Measurements from ENCODE around the gene TMEM106C. TPM values are rescaled to one million over a fixed set of nuclear protein-coding genes. Genes with fewer than 3 reads are reported as not detected.

Gene TMEM106C
- total RNA-seq, 1 donor = 90.7 TPM

DNA sequence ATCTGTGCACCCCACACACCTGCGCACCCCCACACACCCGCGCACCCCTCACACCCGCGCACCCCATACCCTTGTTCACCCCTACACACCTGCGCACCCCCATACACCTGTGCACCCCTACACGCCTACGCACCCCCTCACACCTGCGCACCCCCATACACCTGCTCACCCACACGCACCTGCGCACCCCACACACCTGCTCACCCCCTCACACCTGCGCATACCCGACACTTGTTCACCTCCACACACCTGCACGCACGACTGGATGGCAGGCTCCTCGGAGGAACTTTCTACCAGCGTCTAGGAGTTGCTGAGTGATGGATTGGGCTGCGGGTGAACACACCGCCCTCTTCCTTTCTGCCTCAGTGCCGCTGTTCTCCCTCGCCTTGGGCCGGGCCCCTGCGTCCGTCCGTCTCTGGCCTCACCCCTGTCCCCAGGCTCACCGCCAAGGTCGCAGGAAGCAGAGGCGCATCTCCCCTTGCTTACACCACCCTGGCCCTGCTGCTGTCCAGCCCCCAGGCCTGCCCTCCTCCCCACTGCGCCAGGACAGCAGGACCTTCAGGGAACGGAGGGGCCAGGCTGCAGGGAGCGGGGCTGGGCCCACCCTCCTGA is 20.7 kb upstream of the TMEM106C start:
- TF ChIP-seq, protein P1, sequence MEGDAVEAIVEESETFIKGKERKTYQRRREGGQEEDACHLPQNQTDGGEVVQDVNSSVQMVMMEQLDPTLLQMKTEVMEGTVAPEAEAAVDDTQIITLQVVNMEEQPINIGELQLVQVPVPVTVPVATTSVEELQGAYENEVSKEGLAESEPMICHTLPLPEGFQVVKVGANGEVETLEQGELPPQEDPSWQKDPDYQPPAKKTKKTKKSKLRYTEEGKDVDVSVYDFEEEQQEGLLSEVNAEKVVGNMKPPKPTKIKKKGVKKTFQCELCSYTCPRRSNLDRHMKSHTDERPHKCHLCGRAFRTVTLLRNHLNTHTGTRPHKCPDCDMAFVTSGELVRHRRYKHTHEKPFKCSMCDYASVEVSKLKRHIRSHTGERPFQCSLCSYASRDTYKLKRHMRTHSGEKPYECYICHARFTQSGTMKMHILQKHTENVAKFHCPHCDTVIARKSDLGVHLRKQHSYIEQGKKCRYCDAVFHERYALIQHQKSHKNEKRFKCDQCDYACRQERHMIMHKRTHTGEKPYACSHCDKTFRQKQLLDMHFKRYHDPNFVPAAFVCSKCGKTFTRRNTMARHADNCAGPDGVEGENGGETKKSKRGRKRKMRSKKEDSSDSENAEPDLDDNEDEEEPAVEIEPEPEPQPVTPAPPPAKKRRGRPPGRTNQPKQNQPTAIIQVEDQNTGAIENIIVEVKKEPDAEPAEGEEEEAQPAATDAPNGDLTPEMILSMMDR (IDR thresholded peaks at IDR 0.05; ENCODE audit: insufficient read depth, low read length) = no peak
- no peak overlapping the region for H3K4me3 ChIP-seq (ENCODE audit: low read depth, low read length)
- no peak for DNase-seq (ENCODE audit: low read depth)

DNA sequence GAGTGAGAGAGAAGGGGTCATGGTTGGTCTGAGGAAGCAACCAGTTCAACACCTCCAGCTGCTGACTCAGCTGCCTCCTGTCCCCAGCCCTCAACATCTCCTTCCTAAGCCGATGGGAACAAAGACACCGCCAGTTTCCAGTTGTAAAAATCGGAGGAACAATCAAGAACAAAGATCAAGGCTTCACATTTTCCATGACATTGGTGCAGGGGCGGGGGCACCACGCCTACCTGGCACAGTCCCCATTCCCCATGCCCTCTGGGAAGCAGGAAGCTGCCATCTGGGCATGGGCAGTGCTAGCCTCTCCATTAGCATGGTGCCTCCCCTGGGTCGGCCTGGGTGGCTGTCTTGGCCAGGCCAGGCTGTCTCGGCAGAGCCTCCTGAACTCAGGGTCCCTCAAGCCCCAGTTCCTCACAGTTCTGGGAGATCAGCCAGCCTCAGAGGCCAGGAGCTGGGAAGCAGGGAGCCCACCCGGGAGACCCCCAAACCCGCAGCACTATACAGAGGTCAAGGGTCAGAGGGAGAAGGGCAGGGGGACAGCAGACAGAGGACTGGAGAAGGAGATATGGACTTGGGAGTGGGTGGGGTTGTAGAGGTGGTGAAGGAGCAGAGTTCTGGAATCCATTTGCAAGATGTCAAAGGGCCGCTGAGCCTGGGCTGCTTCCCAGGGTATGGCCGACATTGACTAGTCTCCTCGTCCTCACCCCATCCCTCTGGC is 19.6 kb upstream of the TMEM106C start:
- TF ChIP-seq, protein P1 (IDR thresholded peaks at IDR 0.05; ENCODE audit: insufficient read depth, low read length) = no peak
- H3K4me3 ChIP-seq (ENCODE audit: low read depth, low read length) = no peak overlapping the region
- DNase-seq (ENCODE audit: low read depth) = no peak

DNA sequence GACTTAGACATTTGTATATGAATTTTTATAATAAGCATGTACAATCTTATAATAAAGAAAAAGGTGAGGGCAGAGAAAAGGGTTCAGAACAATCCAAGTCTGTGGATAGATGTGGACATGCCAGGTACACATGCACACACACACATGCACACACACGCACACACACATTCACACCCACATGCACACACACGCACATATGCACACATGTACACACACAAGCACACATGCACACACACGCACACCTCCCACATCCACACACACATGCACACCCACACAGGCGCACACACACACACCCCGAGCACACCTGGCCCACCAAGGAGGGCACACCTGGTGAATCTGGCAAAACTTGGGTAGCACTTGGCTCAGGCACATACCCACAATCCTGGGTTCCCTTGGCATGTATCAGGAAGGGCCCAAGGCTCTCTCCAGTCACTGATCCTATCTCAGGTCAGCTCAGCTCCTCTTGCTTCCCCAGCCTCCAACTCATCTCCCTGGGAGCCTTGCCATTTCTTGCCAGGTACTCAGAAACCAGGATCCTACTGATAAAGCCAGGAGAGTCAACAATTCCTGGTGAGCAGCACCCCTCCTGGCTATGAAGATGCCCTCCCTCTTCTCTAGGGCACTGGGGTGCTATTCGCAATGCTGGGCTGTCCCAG is 18.6 kb upstream of the TMEM106C start:
- no peak for DNase-seq (ENCODE audit: low read depth)
- H3K4me3 ChIP-seq (ENCODE audit: low read depth, low read length) = no peak overlapping the region
- TF ChIP-seq, protein P1 (IDR thresholded peaks at IDR 0.05; ENCODE audit: insufficient read depth, low read length) = no peak

DNA sequence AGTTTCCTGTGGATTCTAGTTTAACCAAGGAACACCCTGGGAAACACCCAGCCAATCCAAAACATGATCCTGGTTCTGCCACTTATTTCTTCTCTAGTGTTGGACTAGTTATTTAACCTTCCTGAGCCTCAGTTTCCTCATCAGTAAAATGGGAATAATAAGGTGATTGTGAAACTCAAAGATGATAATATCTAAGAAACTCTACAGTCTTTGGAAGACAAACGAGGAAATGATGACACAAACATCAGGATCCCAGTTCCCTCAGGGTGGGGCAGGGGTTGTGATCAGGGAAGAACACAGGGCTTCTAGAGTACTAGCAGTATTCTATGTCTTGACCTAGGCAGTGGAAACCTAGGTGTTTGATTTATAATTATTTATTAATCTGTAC is 18.1 kb upstream of the TMEM106C start:
- no peak overlapping the region for H3K4me3 ChIP-seq (ENCODE audit: low read depth, low read length)
- TF ChIP-seq, protein P1 (IDR thresholded peaks at IDR 0.05; ENCODE audit: insufficient read depth, low read length) = no peak
- no peak for DNase-seq (ENCODE audit: low read depth)

DNA sequence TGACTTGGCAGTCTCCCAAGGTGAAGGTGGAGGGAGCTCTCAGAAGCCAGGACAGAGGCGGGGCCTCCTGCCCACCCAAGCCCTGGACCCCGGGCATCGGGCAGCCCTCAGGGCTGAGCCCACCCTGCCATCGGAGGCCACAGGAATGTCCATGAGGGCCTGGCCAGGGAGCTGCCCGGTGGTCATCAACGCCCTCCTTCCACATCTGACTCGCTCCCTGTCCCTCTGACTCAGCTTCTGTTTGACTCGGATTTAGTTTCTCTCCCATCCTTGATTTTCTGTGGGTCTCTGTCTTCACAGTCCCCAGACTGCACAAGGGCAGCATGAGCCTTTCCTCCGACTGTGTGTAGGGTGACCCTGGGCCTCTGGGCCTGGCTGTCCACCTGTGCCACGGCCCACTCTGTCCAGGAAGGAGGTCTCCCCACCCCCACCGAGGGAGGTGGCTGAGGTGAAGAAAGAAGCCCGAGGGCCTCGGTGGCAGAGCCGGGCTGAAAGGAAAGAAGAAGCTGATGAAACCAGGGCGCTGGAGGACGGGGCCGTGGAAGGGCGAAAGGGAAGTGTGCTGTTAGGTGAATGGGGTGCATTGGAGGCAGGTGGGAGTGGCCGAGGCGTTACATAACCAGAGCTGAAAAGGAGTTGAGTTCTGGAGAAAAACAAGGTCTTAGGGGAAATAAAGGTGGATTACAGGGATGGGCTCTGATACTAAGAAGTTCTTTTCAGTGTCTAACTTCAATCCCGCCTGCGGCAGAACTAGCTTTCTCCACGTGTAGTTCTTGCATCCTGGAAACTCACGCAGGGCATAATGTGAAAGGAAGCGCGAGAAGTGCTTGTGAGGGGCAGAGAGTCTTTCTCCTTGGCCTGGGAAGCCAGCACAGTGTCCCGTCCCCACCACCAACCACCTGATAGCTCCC is 16.7 kb upstream of the TMEM106C start:
- no peak for DNase-seq (ENCODE audit: low read depth)
- TF ChIP-seq, protein P1 (IDR thresholded peaks at IDR 0.05; ENCODE audit: insufficient read depth, low read length) = no peak
- H3K4me3 ChIP-seq (ENCODE audit: low read depth, low read length) = no peak overlapping the region

DNA sequence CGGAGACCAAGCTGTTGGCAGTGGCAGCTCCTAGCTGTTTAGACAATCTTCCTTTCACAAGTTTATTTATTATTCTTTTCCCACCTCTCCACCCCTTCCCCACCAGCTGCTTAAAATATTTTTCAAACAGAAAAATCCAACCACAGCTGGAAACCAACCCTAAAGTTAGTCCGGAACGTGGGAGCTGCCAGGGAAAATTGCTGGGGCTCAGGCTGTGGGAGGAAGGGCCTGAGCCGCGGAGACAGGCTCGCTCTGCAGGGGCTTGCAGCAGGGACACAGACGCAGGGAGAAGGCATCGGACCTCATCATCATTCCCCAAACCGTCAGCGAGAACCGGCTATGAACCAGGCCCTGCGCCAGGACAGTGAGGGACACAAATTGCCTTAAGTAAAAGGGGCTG is 16.1 kb upstream of the TMEM106C start:
- H3K4me3 ChIP-seq (ENCODE audit: low read depth, low read length) = no peak overlapping the region
- DNase-seq (ENCODE audit: low read depth) = no peak
- TF ChIP-seq, protein P1 (IDR thresholded peaks at IDR 0.05; ENCODE audit: insufficient read depth, low read length) = no peak
